Gastrocnemius medialis (tissue), 4 donors: ENCODE data around the gene TM9SF2.

Experiments
- POLR2A ChIP-seq, 2 donors: fragments of 450-650 bp; IDR thresholded peaks; one replicate each; pipeline ENCODE4 v1.6.1; 2017; ENCODE audit warnings: antibody characterized with exemption in 2 of 2, mild to moderate bottlenecking in 2 of 2, moderate library complexity in 2 of 2
- TF ChIP-seq, protein P1 (sequence below), 5 experiments: fragments of 450-650 bp in 3 of 5; fragments of 200-600 bp in 2 of 5; sonication (generic) in 2 of 5; IDR thresholded peaks in 4 of 5; conservative IDR thresholded peaks in 1 of 5; 1 replicate in 4 of 5; 2 replicates in 1 of 5; pipeline ENCODE4 v1.5.1; 2016 to 2019; ENCODE audit warnings: antibody characterized with exemption in 5 of 5, mild to moderate bottlenecking in 3 of 5, moderate library complexity in 3 of 5

DNA sequence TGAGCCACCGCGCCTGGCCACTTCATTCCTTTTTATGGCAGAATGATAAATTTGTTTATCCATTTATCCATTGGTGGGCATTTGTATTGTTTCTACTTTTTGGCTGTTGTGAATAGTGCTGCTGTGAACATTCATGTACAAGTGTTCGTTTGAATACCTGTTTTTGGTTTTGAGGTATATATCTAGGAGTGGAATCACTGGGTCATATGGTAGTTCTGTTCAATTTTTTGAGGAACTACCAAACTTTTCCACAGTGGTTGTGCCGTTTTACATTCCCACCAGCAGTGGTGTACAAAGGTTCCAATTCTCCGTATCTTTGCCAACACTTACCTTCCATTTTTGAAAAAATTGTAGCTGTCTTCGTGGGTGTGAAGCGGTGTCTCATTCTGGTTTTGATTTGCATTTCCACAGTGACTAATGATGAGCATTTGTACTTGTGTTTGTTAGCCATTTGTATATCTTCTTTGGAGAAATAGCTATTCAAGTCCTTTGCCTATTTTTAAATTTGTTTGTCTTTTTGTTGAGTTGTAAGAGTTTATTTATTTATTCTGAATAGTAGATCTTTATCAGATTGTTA lies 55.7 kb downstream of the TM9SF2 start:
- TF ChIP-seq, protein P1, sequence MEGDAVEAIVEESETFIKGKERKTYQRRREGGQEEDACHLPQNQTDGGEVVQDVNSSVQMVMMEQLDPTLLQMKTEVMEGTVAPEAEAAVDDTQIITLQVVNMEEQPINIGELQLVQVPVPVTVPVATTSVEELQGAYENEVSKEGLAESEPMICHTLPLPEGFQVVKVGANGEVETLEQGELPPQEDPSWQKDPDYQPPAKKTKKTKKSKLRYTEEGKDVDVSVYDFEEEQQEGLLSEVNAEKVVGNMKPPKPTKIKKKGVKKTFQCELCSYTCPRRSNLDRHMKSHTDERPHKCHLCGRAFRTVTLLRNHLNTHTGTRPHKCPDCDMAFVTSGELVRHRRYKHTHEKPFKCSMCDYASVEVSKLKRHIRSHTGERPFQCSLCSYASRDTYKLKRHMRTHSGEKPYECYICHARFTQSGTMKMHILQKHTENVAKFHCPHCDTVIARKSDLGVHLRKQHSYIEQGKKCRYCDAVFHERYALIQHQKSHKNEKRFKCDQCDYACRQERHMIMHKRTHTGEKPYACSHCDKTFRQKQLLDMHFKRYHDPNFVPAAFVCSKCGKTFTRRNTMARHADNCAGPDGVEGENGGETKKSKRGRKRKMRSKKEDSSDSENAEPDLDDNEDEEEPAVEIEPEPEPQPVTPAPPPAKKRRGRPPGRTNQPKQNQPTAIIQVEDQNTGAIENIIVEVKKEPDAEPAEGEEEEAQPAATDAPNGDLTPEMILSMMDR (IDR thresholded peaks at IDR 0.05 in 4 of 5, conservative IDR thresholded peaks at IDR 0.05 in 1 of 5), result no peak
- TF ChIP-seq POLR2A (IDR thresholded peaks at IDR 0.05), result no peak
